VCaP (cell line): ENCODE data around the gene OFD1.
"Not testable (repeated sequence)": the region's sequence is repeated elsewhere in the genome, so short reads cannot be mapped to it uniquely, and the experiment has no call there.

ENCODE experiments used
- H3K27ac ChIP-seq: fragments of 450-650 bp; 2 replicates; pipeline ENCODE4 v1.5.1; 2017
- CTCF ChIP-seq: fragments of 450-650 bp; conservative IDR thresholded peaks from 2 replicates; pipeline ENCODE4 v1.5.1; 2017; ENCODE audit warnings: mild to moderate bottlenecking, moderate library complexity

OFD1 gene

GRCh38 chrX:13721371-13721770 lies 13.2 kb upstream of the OFD1 start:
- TF ChIP-seq CTCF: no peak
- H3K27ac ChIP-seq: no peak overlapping the region

- TF ChIP-seq CTCF: no peak
- H3K27ac ChIP-seq: no peak overlapping the region
Measured at GRCh38 chrX:13721819-13722519, 12.6 kb upstream of the OFD1 start.

- H3K27ac ChIP-seq: not testable (repeated sequence)
Measured at GRCh38 chrX:13724878-13725277, 9.7 kb upstream of the OFD1 start.

GRCh38 chrX:13726583-13726982 lies 8.0 kb upstream of the OFD1 start:
- not testable (repeated sequence) for H3K27ac ChIP-seq

- H3K27ac ChIP-seq: not testable (repeated sequence)
Measured at GRCh38 chrX:13730523-13730922, 4.0 kb upstream of the OFD1 start.

DNA sequence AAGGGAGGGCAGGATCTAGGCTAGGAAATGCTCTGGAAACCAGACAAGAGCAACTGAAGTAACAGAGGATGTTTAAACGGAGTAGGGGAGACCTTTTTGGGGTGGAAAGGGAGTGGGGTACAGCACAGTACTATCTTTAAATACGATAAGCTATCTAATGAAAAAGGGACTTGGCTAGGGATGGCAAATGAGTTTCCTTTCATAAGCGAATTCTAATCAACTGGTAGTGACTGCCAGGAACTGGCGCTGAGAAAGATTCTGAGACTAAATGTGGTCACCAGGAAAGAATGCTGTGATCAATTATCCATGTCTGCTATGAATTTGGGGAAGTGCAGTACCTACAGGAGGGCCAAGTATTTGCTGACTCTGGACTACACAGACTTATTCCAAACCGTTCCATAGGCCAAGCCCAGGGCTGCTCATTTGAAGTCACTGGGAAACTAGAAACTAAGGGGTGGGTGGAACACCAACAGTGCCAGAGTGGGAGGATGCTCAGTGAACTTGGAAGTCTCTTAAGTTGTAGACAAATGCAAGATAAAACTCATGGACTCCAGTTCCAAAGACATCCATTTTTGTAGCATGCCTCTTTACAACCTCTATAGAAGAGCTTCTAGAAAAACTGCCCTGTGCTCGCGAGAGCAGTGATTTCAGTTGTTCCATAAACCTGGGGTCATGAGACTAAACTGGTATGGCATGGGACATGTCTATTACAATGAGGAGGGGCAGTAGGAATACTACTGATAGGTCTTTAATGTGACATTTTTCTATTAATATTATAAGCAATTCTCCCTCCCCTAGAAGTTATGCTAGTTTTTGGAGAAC lies 2.1 kb upstream of the OFD1 start:
- no peak overlapping the region for H3K27ac ChIP-seq
- no peak for TF ChIP-seq CTCF

DNA sequence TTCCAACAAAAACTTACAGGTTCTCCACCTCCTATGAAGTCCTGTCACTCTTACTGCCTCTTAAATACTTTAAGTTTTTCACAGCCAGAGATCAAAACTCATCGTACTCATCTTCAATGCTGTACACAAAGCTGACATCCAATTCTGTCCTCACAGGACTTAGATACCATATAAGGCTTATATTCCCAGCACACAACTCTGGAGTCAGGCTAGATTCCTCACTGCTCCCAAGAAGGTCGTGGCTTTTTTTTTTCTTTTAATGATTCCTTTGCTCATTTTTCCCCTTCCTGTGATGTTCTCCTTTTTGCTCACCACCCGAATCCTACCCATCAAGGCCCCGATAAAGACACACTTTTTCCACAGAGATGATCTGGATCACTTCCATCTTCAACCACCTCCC lies 1.0 kb upstream of the OFD1 start:
- no peak for TF ChIP-seq CTCF
- peak overlapping the region; percentile 91 for H3K27ac ChIP-seq

- H3K27ac ChIP-seq: no peak overlapping the region
- TF ChIP-seq CTCF: no peak
Measured at GRCh38 chrX:13741695-13742094, 7.1 kb downstream of the OFD1 start.

GRCh38 chrX:13742397-13743176 lies 8.0 kb downstream of the OFD1 start:
- no peak for TF ChIP-seq CTCF
- no peak overlapping the region for H3K27ac ChIP-seq
